Mesothelial cell of epicardium (in vitro differentiated cells): Measurements from ENCODE around the gene NDRG2. TPM values are rescaled to one million over a fixed set of nuclear protein-coding genes. Genes with fewer than 3 reads are reported as not detected.

Experiments used
- DNase-seq, 2 experiments: peaks; one replicate each; pipeline ENCODE4 v3.0.0; 2021; ENCODE audit warnings: low spot score in 2 of 2; ENCODE audit not compliant: unreplicated experiment in 2 of 2
- H3K27ac Mint-ChIP-seq: 2 replicates; pipeline ENCODE4 v1.8.0; 2021; ENCODE audit warnings: mixed read lengths
- H3K27me3 Mint-ChIP-seq: 2 replicates; pipeline ENCODE4 v1.8.0; 2021; ENCODE audit warnings: low read depth, mixed read lengths
- H3K36me3 Mint-ChIP-seq: 2 replicates; pipeline ENCODE4 v1.8.0; 2021; ENCODE audit warnings: mixed read lengths
- H3K4me1 Mint-ChIP-seq: 2 replicates; pipeline ENCODE4 v1.8.0; 2021; ENCODE audit warnings: mixed read lengths
- H3K4me3 Mint-ChIP-seq: 2 replicates; pipeline ENCODE4 v1.8.0; 2021; ENCODE audit warnings: mild to moderate bottlenecking, moderate library complexity, mixed read lengths
- H3K9me3 Mint-ChIP-seq: 2 replicates; pipeline ENCODE4 v1.8.0; 2021; ENCODE audit warnings: mixed read lengths
- CTCF ChIP-seq: fragments of 200-600 bp; sonication (generic); IDR thresholded peaks from one replicate; pipeline ENCODE4 v1.5.0; 2021; ENCODE audit warnings: antibody characterized with exemption; ENCODE audit not compliant: unreplicated experiment
- total RNA-seq: library from RNA; stranded (reverse); gene quantifications from 3 replicates; pipeline ENCODE4 v1.2.1, GENCODE V29; 2021

NDRG2 gene
- total RNA-seq, 1 donor from 2014 or later: 104 TPM

GRCh38 chr14:21001218-21001617 is 23.6 kb downstream of the NDRG2 start:
- H3K27ac Mint-ChIP-seq: no peak overlapping the region
- DNase-seq: no peak
- no peak overlapping the region for H3K4me3 Mint-ChIP-seq
- H3K36me3 Mint-ChIP-seq: no peaks in the 10 kb centered on the region
- no peaks in the 10 kb centered on the region for H3K9me3 Mint-ChIP-seq
- H3K4me1 Mint-ChIP-seq: peaks cover 64% of the 10 kb centered on the region
- no peaks in the 10 kb centered on the region for H3K27me3 Mint-ChIP-seq
- no peak for TF ChIP-seq CTCF

- Mint-ChIP-seq H3K4me1 (peaks cover 74% of the 10 kb centered on the region), H3K27ac (peak overlapping the region; percentile 95), H3K36me3 (peaks cover 16% of the 10 kb centered on the region), H3K4me3 (peak overlapping the region; percentile 61), H3K9me3 (no peaks in the 10 kb centered on the region), H3K27me3 (no peaks in the 10 kb centered on the region)
- DNase-seq: no peak
- no peak for TF ChIP-seq CTCF
Measured at GRCh38 chr14:20999591-20999990, 25.3 kb downstream of the NDRG2 start.

DNA sequence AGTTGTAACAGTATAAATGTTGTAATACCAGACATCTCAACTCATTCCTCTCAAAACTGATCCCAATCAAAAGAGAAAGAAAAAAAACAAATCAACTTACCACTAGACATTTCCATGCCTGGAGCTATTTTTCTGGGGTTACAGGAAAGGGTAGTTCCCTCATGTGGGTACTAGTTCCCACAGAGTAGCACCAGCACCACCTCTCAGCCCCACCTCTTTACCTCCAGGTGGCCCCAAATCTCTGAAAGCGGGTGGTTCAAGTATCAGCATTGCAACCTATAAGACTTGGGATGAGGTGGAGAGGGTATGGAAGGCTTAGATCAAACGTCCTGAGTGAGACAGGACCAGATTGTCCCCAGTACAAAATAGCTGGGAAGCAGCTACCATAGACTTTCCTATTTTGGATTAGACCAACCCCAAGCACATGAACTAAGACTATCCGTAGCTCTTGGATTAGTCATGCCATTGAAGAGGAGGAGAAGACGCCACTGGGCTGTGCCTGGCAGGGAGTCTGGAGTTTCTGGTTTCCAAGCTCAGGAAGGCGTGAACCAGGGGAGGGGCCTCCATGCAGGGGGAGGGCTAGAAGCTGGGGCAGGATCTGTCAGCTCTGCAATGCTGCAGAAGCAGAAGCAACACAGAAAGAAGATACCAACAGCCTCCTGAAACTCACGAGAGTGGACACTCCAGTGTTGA is 26.0 kb downstream of the NDRG2 start, which contains the start of gene SLC39A2:
Gene SLC39A2 (plus strand): TSS at position 620 of the 693 bp plus-strand sequence. CDS start 154 bp downstream, outside the sequence.
- peak within 1 kb of the TSS; percentile 95 for H3K27ac Mint-ChIP-seq
- H3K4me3 Mint-ChIP-seq: peak within 1 kb of the TSS; percentile 61
- DNase-seq: peak in 1 of 2 experiments; percentile 53
- no peak for TF ChIP-seq CTCF
- H3K9me3 Mint-ChIP-seq: no peaks in the 10 kb centered on the region
- no peaks in the 10 kb centered on the region for H3K27me3 Mint-ChIP-seq
- peaks cover 22% of the 10 kb centered on the region for H3K36me3 Mint-ChIP-seq
- peaks cover 71% of the 10 kb centered on the region for H3K4me1 Mint-ChIP-seq

- Mint-ChIP-seq H3K27ac (peak overlapping the region; percentile 95), H3K36me3 (peaks cover 25% of the 10 kb centered on the region)
- TF ChIP-seq CTCF: no peak
Measured at GRCh38 chr14:20998139-20998538, 26.7 kb downstream of the NDRG2 start.

GRCh38 chr14:20997564-20997963 is 27.3 kb downstream of the NDRG2 start:
- TF ChIP-seq CTCF: no peak
- no peak for DNase-seq
- H3K4me1 Mint-ChIP-seq: peaks cover 58% of the 10 kb centered on the region
- H3K27me3 Mint-ChIP-seq: no peaks in the 10 kb centered on the region
- peak overlapping the region; percentile 95 for H3K27ac Mint-ChIP-seq
- no peaks in the 10 kb centered on the region for H3K9me3 Mint-ChIP-seq
- peak overlapping the region; percentile 61 for H3K4me3 Mint-ChIP-seq
- peaks cover 27% of the 10 kb centered on the region for H3K36me3 Mint-ChIP-seq

More at GRCh38 chr14:20998139-20998538, 26.7 kb downstream of the NDRG2 start:
- no peak for DNase-seq
- Mint-ChIP-seq H3K4me3 (peak overlapping the region; percentile 61), H3K4me1 (peaks cover 64% of the 10 kb centered on the region), H3K27me3 (no peaks in the 10 kb centered on the region), H3K9me3 (no peaks in the 10 kb centered on the region)
